ENCODE measurements around the gene AK1.
"Not testable (repeated sequence)": the region's sequence is repeated elsewhere in the genome, so short reads cannot be mapped to it uniquely, and the experiment has no call there.

AK1 gene

DNA sequence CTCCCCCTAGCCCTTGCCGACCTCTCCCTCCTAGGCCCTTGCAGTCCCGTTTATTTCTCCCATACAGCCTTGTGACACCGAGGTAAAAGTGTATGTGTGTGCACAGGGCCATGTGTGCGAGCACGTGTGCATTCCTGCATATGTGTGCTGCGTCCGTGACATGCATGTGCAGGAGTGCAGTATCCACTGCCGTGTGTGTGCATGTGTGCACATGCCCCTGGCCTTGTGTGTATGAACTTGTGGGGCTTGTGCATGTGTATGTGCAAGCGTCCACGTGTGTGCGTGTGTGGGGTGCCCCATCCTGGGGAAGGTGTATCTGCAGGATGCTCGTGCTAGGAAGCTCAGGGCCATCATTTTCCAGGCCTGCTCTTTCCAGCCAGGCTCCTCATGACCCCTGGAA is 6.6 kb downstream of the AK1 start:
- H3K27ac ChIP-seq, result no peak overlapping the region
- TF ChIP-seq, protein P1, sequence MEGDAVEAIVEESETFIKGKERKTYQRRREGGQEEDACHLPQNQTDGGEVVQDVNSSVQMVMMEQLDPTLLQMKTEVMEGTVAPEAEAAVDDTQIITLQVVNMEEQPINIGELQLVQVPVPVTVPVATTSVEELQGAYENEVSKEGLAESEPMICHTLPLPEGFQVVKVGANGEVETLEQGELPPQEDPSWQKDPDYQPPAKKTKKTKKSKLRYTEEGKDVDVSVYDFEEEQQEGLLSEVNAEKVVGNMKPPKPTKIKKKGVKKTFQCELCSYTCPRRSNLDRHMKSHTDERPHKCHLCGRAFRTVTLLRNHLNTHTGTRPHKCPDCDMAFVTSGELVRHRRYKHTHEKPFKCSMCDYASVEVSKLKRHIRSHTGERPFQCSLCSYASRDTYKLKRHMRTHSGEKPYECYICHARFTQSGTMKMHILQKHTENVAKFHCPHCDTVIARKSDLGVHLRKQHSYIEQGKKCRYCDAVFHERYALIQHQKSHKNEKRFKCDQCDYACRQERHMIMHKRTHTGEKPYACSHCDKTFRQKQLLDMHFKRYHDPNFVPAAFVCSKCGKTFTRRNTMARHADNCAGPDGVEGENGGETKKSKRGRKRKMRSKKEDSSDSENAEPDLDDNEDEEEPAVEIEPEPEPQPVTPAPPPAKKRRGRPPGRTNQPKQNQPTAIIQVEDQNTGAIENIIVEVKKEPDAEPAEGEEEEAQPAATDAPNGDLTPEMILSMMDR (conservative IDR thresholded peaks at IDR 0.05), result no peak

DNA sequence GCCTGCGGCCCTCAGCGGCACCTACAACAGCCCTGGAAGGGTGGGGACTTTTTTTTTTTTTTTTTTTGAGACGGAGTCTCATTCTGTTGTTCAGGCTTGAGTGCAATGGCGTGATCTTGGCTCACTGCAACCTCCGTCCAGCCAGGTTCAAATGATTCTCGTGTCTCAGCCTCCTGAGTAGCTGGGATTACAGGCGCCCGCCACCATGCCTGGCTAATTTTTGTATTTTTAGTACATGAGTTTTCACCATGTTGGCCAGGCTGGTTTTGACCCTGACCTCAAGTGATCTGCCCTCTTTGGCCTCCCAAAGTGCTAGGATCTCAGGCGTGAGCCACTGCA is 7.4 kb downstream of the AK1 start:
- TF ChIP-seq, protein P1 (conservative IDR thresholded peaks at IDR 0.05), result peak; percentile 71
- H3K27ac ChIP-seq, result not testable (repeated sequence)

DNA sequence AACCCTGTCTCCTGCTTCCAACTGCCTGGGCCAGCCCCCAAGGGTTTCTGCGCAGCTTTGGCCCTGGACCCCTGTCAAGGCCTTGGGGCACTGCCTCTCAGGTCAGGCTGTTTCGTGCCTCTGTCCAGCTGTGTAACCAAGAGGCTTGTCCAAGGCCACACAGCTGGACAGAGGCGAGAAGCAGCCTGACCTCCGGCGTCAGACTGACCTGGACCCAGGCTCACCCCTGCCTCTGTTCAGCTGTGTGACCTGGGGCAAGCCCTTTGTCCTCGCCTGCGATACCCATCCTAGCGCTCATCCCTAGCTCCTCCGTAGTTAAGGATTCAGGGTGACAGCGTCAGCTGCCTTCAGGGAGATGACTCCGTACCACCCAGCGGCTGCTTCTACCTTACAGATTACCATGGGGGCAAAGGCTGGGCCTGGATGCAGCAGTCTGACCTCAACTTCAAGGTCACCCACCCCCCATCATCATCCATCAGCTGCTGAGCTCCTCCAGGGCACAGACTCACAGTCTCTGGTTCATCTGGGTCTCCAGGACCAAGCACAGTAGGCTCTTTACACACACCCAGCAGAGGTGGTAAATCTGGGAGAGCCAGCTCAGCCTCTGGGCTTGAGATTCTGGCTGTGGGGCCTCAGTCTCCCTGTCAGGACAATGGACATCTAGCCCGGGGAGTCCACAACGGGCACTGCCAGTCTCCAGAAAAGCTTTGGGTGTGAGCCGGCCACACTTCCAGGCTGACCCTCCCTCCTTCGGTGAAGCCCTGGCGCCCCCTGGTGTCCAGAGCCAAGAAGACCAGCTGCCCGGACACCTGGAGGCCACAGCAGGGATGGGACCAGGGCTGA is 7.9 kb downstream of the AK1 start:
- TF ChIP-seq, protein P1 (conservative IDR thresholded peaks at IDR 0.05), result peak; percentile 95
- no peak overlapping the region for H3K27ac ChIP-seq

DNA sequence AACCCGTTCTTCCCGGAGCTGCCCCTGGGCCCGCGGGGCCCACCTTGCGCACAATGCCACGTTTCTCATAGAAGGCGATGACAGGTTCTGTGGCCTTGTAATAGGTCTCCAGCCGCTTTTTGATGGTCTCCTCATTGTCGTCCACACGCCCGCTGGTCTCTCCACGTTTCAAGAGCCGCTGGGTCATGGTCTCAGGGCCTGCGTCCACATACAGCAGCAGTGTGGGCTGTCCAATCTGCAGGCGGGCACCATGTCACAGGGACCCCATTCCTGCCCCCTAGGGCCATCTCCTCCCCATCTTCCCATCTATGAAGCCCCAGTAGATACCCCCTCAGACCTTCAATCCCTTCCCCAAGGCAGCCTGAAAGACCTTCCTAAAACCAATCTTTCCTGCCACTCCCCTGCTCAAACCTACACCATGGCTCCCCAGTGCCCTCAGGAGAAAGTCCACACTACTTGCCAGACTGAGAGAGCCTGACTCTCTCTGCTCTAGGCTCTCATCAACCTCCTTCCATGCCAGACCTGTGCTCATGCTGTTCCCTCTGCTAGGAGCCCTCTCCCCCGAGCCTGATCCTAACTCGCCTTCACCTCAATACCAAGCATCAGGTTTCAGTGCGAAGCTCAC is 9.1 kb downstream of the AK1 start:
- TF ChIP-seq, protein P1 (conservative IDR thresholded peaks at IDR 0.05), result no peak
- H3K27ac ChIP-seq, result no peak overlapping the region

DNA sequence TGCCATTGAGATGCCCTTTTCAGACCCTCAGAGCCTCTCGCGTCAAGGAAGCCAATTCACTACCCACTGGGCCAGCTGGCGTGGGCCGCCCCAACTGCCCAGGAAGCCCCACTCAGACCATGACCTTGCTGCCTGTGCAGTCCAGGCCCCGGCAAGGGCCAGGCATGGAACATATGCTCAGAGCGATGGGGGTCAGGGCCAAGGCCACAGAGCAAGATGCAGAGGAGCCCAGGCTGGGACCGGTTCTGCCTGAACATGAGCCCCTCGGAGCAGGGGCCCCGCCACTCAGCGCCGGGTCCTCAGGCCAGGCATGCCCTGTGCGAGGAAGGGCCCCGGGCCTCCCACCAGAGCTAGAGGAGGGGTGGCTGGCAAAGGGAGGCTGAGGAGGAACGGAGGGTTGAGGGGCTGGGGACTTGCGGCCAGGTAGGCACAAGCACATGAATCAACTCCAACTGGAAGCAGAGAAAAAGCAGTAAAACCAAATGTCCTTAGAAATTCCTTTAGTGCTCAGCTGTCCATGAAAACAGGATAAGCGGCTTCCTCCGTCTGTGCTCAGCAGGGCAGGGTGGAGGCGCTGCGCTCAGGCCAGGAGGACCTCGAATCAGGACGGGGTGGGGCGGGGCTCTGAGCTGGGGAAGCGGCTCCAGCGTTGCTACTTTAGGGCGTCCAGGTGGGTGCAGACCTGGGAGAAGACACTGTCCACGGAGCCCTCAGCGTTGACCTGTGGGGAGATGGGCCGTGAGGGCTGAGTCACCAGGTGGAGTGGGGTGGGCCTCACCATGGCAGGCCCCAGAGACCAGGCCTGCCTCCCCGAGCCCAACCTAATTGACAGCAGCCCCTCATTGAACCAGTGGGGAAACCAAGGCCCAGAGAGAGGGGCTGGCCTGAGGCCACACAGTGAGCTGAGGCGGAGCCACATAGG is 9.9 kb downstream of the AK1 start:
- TF ChIP-seq, protein P1 (conservative IDR thresholded peaks at IDR 0.05), result no peak
- H3K27ac ChIP-seq, result no peak overlapping the region

DNA sequence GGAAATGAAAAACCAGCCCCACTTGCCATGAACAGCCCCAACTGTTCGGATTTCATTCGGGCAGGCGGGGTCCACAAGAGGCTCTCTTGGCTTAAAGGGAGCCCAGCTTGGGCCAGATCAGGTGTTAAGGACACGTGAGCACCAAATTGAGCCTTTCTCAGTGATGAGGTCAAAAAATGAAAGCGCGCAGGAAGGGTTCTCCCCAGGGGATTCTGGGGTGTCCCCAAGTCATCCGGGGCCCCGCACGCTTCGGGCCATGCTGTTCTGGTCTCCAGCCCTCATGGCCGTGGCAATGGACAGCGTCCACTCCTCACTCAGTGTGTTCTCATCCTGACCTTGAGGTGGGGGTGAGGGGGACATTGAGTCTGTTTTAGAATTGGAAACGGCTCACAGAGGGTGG is 10.9 kb downstream of the AK1 start:
- H3K27ac ChIP-seq, result no peak overlapping the region
- TF ChIP-seq, protein P1 (conservative IDR thresholded peaks at IDR 0.05), result no peak
